ENCODE results near the gene PLEKHM1.

The PLEKHM1 gene

GRCh38 chr17:45395569-45396415 is 94.7 kb downstream of the PLEKHM1 start:
- DNase-seq: no peak

- DNase-seq: peak; percentile 80
Measured at GRCh38 chr17:45394913-45395568, 95.5 kb downstream of the PLEKHM1 start.

- peak; percentile 57 for DNase-seq
Measured at GRCh38 chr17:45394564-45394912, 96.0 kb downstream of the PLEKHM1 start.

- peak; percentile 58 for DNase-seq
Measured at GRCh38 chr17:45394091-45394490, 96.4 kb downstream of the PLEKHM1 start.

- peak; percentile 28 for DNase-seq
Measured at GRCh38 chr17:45393411-45393810, 97.1 kb downstream of the PLEKHM1 start.

GRCh38 chr17:45391918-45392317 is 98.6 kb downstream of the PLEKHM1 start:
- DNase-seq: no peak

- DNase-seq: peak; percentile 18
Measured at GRCh38 chr17:45391291-45391690, 99.2 kb downstream of the PLEKHM1 start.

- DNase-seq: no peak
Measured at GRCh38 chr17:45389354-45389753, 101.2 kb downstream of the PLEKHM1 start.

GRCh38 chr17:45388604-45389325 is 101.8 kb downstream of the PLEKHM1 start:
- no peak for DNase-seq

- no peak for DNase-seq
Measured at GRCh38 chr17:45387739-45388138, 102.8 kb downstream of the PLEKHM1 start.

- no peak for DNase-seq
Measured at GRCh38 chr17:45386178-45386577, 104.3 kb downstream of the PLEKHM1 start.

Measured in NCI-H69 (cell line).